Colonic mucosa (tissue), 4 donors: ENCODE measurements around the gene MYOCD. TPM values are rescaled to one million over a fixed set of nuclear protein-coding genes. Genes with fewer than 3 reads are reported as not detected.

Experiments used
- DNase-seq: peaks from one replicate; pipeline ENCODE4 v3.0.0-alpha.2; 2020
- H3K27ac ChIP-seq: fragments of 200-600 bp; one replicate; pipeline ENCODE4 v1.8.0; 2021
- H3K27me3 ChIP-seq: fragments of 200-600 bp; one replicate; pipeline ENCODE4 v1.8.0; 2021
- H3K36me3 ChIP-seq: fragments of 200-600 bp; one replicate; pipeline ENCODE4 v1.8.0; 2021
- H3K4me1 ChIP-seq: fragments of 200-600 bp; one replicate; pipeline ENCODE4 v1.8.0; 2021; ENCODE audit warnings: mild to moderate bottlenecking
- H3K4me3 ChIP-seq: fragments of 200-600 bp; one replicate; pipeline ENCODE4 v1.8.0; 2021
- H3K9ac ChIP-seq, 2 donors: one replicate each; pipeline ENCODE4 v1.7.0; 2013; ENCODE audit warnings: control low read depth in 2 of 2, low read depth in 2 of 2, low read length in 2 of 2
- H3K9me3 ChIP-seq: fragments of 200-600 bp; one replicate; pipeline ENCODE4 v1.8.0; 2021
- CTCF ChIP-seq: fragments of 200-600 bp; IDR thresholded peaks from one replicate; pipeline ENCODE4 v1.8.0; 2022; ENCODE audit warnings: antibody characterized with exemption, mild to moderate bottlenecking
- intact Hi-C: fragments of 100-400 bp; cut with DNase I; formaldehyde crosslinking; loops from one replicate; pipeline ENCODE4 v1.14.1; 2022
- total RNA-seq, 2 donors: library from RNA; stranded (reverse); fragmentation: NEBNext Ultra II Directional in 1 of 2; extraction: Animal tissue kit (Norgen Biotek cat#: 25700) in 1 of 2; gene quantifications; one replicate each; pipeline ENCODE4 v1.2.1, GENCODE V29; 2021
- donor health status: healthy.
- donor health status: DM: no; HTN: no; CAD: no.
- donor health status: DM: no; HTN: no; CAD: no.

The MYOCD gene
- total RNA-seq, 2 donors from 2014 or later = 1.1 to 20.5 TPM

- H3K4me1 ChIP-seq = no peaks in the 10 kb centered on the region
- no peak for TF ChIP-seq CTCF
- intact Hi-C loops = no loop called here
- H3K36me3 ChIP-seq = no peaks in the 10 kb centered on the region
- H3K4me3 ChIP-seq = no peak overlapping the region
- H3K27ac ChIP-seq = no peak overlapping the region
- no peak for DNase-seq
- no peak overlapping the region for H3K9ac ChIP-seq
- H3K9me3 ChIP-seq = no peaks in the 10 kb centered on the region
- no peaks in the 10 kb centered on the region for H3K27me3 ChIP-seq
Measured at GRCh38 chr17:12765548-12765947, 99.9 kb downstream of the MYOCD start.

GRCh38 chr17:12768255-12768654 is 102.6 kb downstream of the MYOCD start:
- Histone ChIP-seq H3K4me3 (no peak overlapping the region), H3K27ac (no peak overlapping the region), H3K4me1 (no peaks in the 10 kb centered on the region), H3K27me3 (no peaks in the 10 kb centered on the region), H3K36me3 (no peaks in the 10 kb centered on the region), H3K9ac (no peak overlapping the region), H3K9me3 (no peaks in the 10 kb centered on the region)
- no peak for DNase-seq
- TF ChIP-seq CTCF = no peak
- intact Hi-C loops = no loop called here

DNA sequence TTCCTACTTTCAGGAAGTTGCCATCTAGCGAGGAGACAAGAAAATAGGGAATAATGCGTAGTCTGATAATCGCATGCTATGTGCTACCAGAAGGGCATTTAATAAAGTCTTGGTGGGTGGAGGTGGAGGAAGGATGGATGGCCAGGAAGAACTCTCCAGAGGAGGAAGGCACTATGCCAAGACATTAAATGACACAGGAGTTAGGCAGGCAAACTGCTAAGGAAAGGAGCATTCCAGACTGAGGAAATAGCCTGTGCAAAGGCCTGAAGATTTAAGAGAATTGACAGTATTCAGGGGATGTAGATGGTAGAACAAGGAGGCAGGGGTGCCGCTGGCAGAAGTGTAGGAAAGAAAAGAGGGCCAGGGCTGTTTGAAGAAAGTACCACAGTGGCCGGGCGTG is 104.3 kb downstream of the MYOCD start:
- Histone ChIP-seq H3K9ac (no peak overlapping the region), H3K36me3 (no peaks in the 10 kb centered on the region), H3K4me1 (no peaks in the 10 kb centered on the region), H3K27me3 (no peaks in the 10 kb centered on the region), H3K4me3 (no peak overlapping the region), H3K27ac (no peak overlapping the region), H3K9me3 (no peaks in the 10 kb centered on the region)
- intact Hi-C loops = no loop called here
- TF ChIP-seq CTCF = no peak
- no peak for DNase-seq

GRCh38 chr17:12773153-12773552 is 107.5 kb downstream of the MYOCD start:
- DNase-seq = no peak
- no peaks in the 10 kb centered on the region for H3K4me1 ChIP-seq
- no peak overlapping the region for H3K4me3 ChIP-seq
- H3K36me3 ChIP-seq = no peaks in the 10 kb centered on the region
- no peaks in the 10 kb centered on the region for H3K27me3 ChIP-seq
- no peak for TF ChIP-seq CTCF
- intact Hi-C loops = no loop called here
- no peak overlapping the region for H3K27ac ChIP-seq
- H3K9me3 ChIP-seq = no peaks in the 10 kb centered on the region
- H3K9ac ChIP-seq = no peak overlapping the region

- Histone ChIP-seq H3K4me3 (peak overlapping the region; percentile 75), H3K36me3 (no peaks in the 10 kb centered on the region), H3K9ac (peak overlapping the region in 1 of 2 donors; percentile 87), H3K4me1 (peaks cover 2% of the 10 kb centered on the region), H3K27ac (peak overlapping the region; percentile 70), H3K27me3 (no peaks in the 10 kb centered on the region), H3K9me3 (no peaks in the 10 kb centered on the region)
- no peak for TF ChIP-seq CTCF
- intact Hi-C loops = no loop called here
- peak; percentile 78 for DNase-seq
Measured at GRCh38 chr17:12789075-12789480, 123.4 kb downstream of the MYOCD start.
